Sigmoid colon (tissue), 4 donors: ENCODE results near the gene BCAS3.
A peak's percentile ranks its signal among the peaks of the same experiment; 100 is the strongest.

ENCODE experiments used
- EP300 ChIP-seq, 4 donors: sonication (generic); formaldehyde crosslinking; IDR thresholded peaks; one replicate each; pipeline ENCODE4 v1.6.1; 2017; ENCODE audit warnings: antibody characterized with exemption in 4 of 4
- POLR2A ChIP-seq, 2 donors: fragments of 450-650 bp; IDR thresholded peaks; one replicate each; pipeline ENCODE4 v1.6.1; 2016; ENCODE audit warnings: antibody characterized with exemption in 2 of 2, mild to moderate bottlenecking in 2 of 2, moderate library complexity in 2 of 2
- POLR2AphosphoS5 ChIP-seq, 4 donors: sonication (generic); formaldehyde crosslinking; IDR thresholded peaks; one replicate each; pipeline ENCODE4 v1.6.1; 2017; ENCODE audit warnings: antibody characterized with exemption in 4 of 4
- TF ChIP-seq, protein P1 (sequence below), 4 experiments: fragments of 450-650 bp in 3 of 4; fragments of 200-600 bp in 1 of 4; IDR thresholded peaks; one replicate each; pipeline ENCODE4 v1.5.1; 2016 to 2019; ENCODE audit warnings: antibody characterized with exemption in 4 of 4, mild to moderate bottlenecking in 3 of 4, moderate library complexity in 2 of 4

DNA sequence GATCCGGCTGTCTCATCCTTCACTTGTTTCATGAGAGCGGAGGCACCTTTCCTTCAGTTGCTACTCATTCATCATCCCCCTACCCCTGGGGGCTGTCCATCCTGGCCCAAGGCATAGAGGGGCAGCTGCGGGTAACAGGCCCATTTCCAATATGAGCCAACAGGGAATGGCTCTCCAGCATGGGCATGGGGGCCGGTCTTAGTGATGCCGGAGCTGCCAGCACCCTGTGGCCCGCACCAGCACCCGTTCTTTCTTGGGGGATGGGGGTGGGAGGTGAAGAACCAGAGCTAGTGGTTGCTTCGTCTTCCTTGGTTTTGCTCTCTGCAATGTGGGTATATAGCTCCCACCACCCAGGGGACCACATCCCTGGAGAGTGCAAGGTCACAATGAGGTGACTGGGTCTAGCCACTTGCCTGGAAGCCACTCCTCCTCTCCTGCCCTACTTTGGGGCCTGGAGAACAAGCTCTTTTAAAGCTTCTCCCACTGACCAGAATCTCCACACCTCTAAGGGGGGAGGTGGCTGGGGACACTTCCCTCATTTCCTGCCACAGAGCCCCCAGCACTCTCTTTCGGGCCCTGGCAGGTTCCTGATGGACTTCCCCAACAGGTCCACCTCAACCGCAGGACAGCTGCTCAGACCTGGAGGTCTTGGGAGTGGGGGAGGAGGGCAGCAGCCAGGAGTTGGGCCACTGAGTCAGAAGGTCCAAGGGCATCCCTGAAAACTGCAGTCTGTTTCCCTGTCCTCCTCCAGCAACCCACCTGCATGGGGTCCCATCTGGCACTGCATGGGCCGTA is 710.1 kb downstream of the BCAS3 start:
- TF ChIP-seq POLR2A (IDR thresholded peaks at IDR 0.05), result peak in 1 of 2 donors; percentile 7
- TF ChIP-seq, protein P1, sequence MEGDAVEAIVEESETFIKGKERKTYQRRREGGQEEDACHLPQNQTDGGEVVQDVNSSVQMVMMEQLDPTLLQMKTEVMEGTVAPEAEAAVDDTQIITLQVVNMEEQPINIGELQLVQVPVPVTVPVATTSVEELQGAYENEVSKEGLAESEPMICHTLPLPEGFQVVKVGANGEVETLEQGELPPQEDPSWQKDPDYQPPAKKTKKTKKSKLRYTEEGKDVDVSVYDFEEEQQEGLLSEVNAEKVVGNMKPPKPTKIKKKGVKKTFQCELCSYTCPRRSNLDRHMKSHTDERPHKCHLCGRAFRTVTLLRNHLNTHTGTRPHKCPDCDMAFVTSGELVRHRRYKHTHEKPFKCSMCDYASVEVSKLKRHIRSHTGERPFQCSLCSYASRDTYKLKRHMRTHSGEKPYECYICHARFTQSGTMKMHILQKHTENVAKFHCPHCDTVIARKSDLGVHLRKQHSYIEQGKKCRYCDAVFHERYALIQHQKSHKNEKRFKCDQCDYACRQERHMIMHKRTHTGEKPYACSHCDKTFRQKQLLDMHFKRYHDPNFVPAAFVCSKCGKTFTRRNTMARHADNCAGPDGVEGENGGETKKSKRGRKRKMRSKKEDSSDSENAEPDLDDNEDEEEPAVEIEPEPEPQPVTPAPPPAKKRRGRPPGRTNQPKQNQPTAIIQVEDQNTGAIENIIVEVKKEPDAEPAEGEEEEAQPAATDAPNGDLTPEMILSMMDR (IDR thresholded peaks at IDR 0.05), result no peak
- TF ChIP-seq POLR2AphosphoS5 (IDR thresholded peaks at IDR 0.05), result no peak
- no peak for TF ChIP-seq EP300 (IDR thresholded peaks at IDR 0.05)
